Stimulated activated CD4-positive, alpha-beta T cell treated with anti-CD3 and anti-CD28 coated beads, Interleukin-1b, Interleukin-23, amount 100 ng/mL, for 1 hour (primary cell): Measurements from ENCODE around the gene NR6A1.
"Not testable (repeated sequence)": the region's sequence is repeated elsewhere in the genome, so short reads cannot be mapped to it uniquely, and the experiment has no call there.

Experiments used
- DNase-seq, 2 donors: peaks; one replicate each; pipeline ENCODE4 v3.0.0-alpha.2; 2020; ENCODE audit warnings: low read depth in 2 of 2

Gene NR6A1

GRCh38 chr9:124776954-124777648 lies 6.0 kb upstream of the NR6A1 start, which contains the start of gene OLFML2A:
OLFML2A (plus strand) TSS chr9:124777133; CDS start chr9:124777271, 138 bp downstream.
- no peak for DNase-seq

- no peak for DNase-seq
Measured at GRCh38 chr9:124776618-124776953, 5.5 kb upstream of the NR6A1 start.

GRCh38 chr9:124774129-124774978 lies 3.2 kb upstream of the NR6A1 start:
- DNase-seq, result peak; percentile 53 to 86

- no peak for DNase-seq
Measured at GRCh38 chr9:124773473-124774128, 2.5 kb upstream of the NR6A1 start.

- DNase-seq, result not testable (repeated sequence)
Measured at GRCh38 chr9:124772877-124773276, 1.8 kb upstream of the NR6A1 start.

GRCh38 chr9:124771867-124772679 lies 962 bp upstream of the NR6A1 start:
- no peak for DNase-seq

GRCh38 chr9:124770359-124771020 lies 621 bp downstream of the NR6A1 start:
- no peak for DNase-seq

GRCh38 chr9:124769549-124770358 lies 1.4 kb downstream of the NR6A1 start:
- no peak for DNase-seq

GRCh38 chr9:124768750-124769548 lies 2.2 kb downstream of the NR6A1 start:
- DNase-seq, result no peak

GRCh38 chr9:124768334-124768733 lies 2.8 kb downstream of the NR6A1 start:
- no peak for DNase-seq

GRCh38 chr9:124767821-124768220 lies 3.3 kb downstream of the NR6A1 start:
- DNase-seq, result no peak

GRCh38 chr9:124766815-124767554 lies 4.1 kb downstream of the NR6A1 start:
- no peak for DNase-seq

GRCh38 chr9:124766326-124766725 lies 4.8 kb downstream of the NR6A1 start:
- DNase-seq, result no peak

GRCh38 chr9:124765439-124765835 lies 5.7 kb downstream of the NR6A1 start:
- DNase-seq, result no peak

- DNase-seq, result no peak
Measured at GRCh38 chr9:124764774-124765438, 6.2 kb downstream of the NR6A1 start.

- DNase-seq, result no peak
Measured at GRCh38 chr9:124762633-124763032, 8.5 kb downstream of the NR6A1 start.

- no peak for DNase-seq
Measured at GRCh38 chr9:124761710-124762109, 9.4 kb downstream of the NR6A1 start.

- no peak for DNase-seq
Measured at GRCh38 chr9:124761196-124761595, 9.9 kb downstream of the NR6A1 start.
